Endometrial microvascular endothelial cells (primary cell): ENCODE results near the gene SNAPC2. TPM values are rescaled to one million over a fixed set of nuclear protein-coding genes. Genes with fewer than 3 reads are reported as not detected.

Experiments
- in situ Hi-C: cut with HindIII; loops from 2 replicates; pipeline ENCODE4 v1.10.0; 2017; ENCODE audit warnings: low sequenced_read_pairs, low pct_unique_long_range_greater_than_20kb; ENCODE audit errors: inconsistent ontology term
- total RNA-seq: library from RNA; depleted of rRNA; stranded (reverse); fragments of >200 nt; gene quantifications from one replicate; pipeline ENCODE4 v1.2.3, GENCODE V29; 2015; ENCODE audit errors: inconsistent ontology term

The SNAPC2 gene
- 46.8 TPM for total RNA-seq

DNA sequence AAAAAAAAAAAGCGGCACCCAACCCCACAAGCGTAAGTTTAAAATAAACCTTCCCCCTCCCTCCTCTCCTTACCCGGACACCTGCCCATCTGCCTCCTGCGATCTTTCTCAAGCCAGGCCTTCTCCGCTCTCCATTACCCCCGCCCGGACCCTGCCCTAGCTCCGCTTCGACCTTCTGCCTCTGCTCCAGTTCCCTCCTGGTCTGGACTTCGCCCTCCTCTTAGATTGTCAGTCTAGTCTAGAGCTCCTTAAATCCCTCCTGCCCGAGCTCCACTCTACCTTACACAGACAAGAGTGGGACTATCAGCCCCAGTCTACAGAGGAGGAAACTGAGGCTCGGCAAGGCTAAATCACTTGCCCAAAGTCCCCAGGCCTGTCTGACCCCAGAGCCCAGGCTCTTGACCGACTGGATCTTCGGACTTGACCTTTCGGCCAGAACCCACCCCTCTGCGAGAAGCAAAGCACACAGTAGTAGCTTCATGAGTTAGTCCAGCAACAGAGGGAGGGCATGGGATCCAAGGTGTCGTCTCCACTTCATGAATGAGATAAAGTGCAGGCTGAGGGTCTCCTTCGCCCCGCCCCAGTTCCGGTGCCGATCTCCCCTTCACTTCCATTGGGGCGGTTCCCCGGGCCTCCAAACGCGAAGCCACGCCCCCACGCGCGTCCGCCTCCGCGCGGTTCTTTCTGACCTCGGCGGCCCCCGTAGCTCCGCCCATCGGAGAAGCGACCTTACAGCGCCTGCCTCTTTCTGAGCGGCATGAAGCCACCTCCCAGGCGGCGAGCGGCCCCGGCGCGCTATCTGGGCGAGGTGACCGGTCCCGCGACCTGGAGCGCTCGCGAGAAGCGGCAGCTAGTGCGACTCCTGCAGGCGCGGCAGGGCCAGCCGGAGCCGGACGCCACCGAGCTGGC is at the start of gene SNAPC2:
Gene SNAPC2 (plus strand): TSS at position 729 of the 909 bp plus-strand sequence. CDS start 29 bp downstream, at position 758.
- in situ Hi-C loops: no loop called here

DNA sequence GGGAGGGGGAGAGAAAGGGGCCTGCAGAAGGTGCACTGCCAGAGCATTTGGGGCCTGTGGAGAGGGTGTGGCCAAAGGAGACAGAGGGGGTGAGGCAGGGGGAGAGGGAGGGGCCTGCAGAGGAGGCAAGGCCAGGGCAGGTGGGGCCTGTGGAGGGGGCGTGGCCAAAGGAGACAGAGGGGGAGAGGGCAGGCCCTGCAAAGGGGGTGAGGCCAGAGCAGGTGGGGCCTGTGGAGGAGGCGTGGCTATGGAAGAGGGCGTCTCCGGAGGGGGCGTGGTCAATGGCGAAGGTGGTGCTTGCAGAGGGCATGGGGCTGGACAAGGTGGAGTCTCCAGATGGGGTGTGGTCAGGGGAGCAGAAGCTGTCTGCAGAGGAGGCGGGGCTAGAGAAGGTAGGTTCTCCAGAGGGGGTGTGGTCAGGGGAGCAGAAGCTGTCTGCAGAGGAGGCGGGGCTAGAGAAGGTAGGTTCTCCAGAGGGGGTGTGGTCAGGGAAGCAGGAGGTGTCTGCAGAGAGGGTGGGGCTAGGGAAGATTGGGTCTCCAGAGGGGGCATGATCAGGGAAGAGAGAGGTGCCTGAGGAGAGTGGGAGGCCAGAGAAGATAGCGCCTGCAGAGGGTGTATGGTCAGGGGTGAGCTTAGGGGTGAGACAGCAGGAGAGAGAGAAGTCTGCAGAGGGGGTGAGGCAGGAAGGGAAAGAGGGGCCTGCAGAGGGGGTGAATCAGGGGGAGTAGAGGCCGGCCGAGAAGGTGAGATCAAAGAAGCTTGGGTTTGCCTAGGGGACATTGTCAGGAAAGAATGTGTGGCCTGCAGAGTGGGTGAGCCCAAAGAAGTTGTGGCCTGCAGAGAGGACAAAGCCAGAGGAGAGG is 49.3 kb upstream of the SNAPC2 start:
- in situ Hi-C loops: no loop called here

GRCh38 chr19:7871437-7872305 is 48.5 kb upstream of the SNAPC2 start:
- in situ Hi-C loops: no loop called here

- in situ Hi-C loops: no loop called here
These were observed 47.6 kb upstream of the SNAPC2 start for GRCh38 chr19:7872306-7873204.

DNA sequence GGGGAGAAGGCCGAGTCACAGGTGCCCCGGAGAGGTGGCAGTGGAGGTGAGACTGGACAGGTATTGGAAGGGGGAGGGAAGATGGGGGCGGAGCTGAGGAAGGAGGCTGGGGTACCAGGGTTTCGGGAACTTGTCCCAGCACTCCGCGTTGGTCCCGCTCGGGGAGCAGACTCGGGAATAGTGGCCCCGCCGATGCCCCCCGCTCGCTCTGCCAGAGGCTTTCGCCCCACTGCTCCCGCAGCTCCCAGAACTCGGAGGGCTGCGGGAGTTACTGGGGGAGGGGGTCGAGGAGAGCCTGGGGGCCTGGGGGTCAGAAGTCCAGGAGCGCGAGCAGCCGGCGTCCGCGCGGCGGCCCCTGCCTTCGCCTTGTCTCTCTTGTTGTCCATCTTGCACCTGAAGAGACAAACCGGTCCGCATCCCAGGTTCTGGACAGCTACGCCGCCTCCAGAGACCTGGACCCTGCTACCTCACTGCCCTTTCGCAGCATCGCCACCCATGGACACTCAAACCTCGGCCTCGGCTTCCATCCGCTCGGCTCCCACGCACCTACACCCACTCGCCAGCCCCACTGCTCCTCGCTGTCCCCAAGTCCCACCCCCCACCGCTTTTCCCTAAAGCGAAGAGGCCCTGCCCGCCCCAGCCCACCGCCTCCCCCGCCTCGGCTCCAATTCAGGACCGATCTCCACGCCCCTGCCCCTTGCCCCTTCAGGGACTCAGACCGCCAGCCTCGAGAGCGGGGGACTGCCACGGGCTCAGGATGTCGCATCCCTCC is 46.6 kb upstream of the SNAPC2 start:
- in situ Hi-C loops: no loop called here

DNA sequence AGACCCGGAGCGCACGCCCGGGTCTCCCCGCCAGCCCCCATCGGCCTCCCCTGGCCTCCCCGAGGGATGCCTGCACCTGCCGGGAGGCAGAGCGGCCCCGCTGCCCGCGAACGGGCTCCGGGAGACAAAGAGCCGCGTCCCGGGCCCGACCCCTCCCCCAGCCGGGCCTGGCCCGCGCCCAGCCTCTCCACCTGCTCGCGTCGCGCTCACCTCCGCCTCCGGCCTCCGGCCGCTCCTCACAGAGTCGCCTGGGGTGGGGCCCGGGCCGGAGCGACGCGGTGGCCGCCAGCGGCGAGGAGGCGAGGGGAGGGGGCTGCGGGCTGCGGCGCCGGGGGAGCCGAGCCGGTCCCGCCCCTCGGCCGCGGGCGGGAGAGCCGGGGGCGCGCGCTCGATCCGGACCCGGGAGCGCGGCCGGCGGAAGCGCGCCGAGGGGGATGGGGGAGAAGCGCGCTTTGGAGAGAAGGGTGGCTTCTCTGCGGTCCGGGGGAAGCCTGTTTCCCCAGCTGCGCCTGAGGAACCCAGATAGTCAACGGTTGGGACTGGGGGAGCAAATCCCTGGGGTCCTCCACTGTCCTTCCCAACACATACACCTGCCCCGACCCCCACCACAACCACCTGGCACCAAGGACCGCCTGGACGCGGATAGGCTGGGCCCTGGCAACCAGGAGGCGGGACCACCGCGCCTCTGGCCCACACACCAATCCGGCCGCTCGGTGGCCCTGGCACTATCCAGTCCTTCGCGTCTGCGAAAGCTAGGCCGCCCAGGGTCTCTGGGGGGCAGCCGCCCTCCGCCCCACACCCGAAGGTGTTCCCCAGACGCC is 45.9 kb upstream of the SNAPC2 start, which contains the start of gene PRR36:
Gene PRR36 (minus strand): TSS at position 315 of the 821 bp plus-strand sequence. CDS start 701 bp downstream, outside the sequence.
- in situ Hi-C loops: no loop called here

GRCh38 chr19:7874897-7875273 is 45.3 kb upstream of the SNAPC2 start:
- in situ Hi-C loops: no loop called here

DNA sequence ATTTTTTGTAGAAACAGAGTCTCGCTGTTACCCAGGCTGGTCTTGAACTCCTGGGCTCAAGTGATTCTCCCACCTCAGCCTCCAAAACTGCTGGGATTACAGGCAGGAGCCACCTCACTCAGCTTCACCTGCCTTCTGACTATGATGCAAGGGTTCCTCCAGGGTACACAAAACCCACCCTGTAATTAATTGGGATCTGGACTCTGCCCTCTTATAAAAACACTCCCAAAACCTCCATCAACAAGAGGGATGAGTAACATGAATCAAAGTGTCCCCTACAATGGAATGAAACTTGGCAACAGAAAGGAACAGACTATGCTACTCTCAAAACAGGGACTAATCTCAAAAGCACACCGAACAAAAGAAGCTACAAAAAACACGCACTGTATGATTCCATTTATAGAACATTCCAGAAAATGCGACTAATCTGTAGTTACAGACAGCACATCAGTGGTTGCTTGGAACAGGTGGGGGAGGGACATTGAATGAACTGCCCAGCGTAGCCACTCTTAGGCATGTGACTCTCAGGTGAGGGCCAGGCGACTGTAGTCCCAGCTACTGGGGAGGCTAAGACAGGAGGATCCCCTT is 42.8 kb upstream of the SNAPC2 start:
- in situ Hi-C loops: no loop called here

- in situ Hi-C loops: no loop called here
These were observed 40.9 kb upstream of the SNAPC2 start for GRCh38 chr19:7879111-7879807.

DNA sequence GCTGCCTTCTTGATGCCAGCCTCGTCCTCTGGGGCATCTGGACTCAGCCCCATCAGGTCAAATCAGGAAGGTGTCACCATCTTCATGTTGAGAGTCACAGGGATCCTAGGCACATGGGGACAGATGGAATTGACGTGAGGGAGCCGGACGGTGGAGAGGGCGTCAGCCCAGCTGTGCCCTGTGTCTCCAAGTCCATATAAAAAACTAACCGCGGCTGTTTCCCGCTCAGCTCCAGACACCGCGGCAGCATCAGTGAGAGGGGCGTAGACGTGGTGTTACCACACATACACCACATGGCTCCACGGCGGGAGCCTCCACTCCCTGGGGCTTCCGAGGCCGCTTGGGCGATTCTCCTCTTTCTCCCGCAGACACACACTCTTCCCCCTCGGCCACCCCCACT is 40.3 kb upstream of the SNAPC2 start:
- in situ Hi-C loops: no loop called here

- in situ Hi-C loops: no loop called here
These were observed 38.2 kb upstream of the SNAPC2 start for GRCh38 chr19:7881910-7882309.

- in situ Hi-C loops: no loop called here
These were observed 37.0 kb upstream of the SNAPC2 start for GRCh38 chr19:7883105-7883504.

- in situ Hi-C loops: no loop called here
These were observed 36.2 kb upstream of the SNAPC2 start for GRCh38 chr19:7883796-7884570.

- in situ Hi-C loops: no loop called here
These were observed 34.3 kb upstream of the SNAPC2 start for GRCh38 chr19:7885818-7886217.
